ENCODE measurements around the gene ATP10A.

DNA sequence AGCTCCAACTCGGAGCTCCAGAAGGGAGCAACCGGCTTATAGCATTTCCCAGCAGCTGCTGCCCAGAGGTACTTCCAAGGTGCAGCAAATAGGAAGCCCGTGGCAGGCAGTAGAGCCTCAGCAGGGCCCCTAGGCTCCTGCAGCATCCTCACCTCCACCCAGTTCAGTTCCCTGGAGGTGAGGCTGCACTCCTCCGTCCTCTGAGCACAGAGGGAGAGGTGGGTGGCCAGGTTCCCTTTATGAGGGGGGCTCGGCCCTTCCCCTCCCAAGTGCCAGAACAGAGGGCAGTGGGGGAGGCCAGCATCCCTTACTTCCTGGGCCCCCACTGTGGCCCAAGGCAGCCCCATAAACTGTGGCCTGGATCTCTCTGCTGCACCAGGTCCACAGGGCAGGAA lies 150.2 kb downstream of the ATP10A start:
- TF ChIP-seq CSDC2 (CRISPR knock-in tag; IDR thresholded peaks at IDR 0.05), result no peak
- no peak for TF ChIP-seq ZFP3 (CRISPR knock-in tag; IDR thresholded peaks at IDR 0.05)
- TF ChIP-seq, protein P1, sequence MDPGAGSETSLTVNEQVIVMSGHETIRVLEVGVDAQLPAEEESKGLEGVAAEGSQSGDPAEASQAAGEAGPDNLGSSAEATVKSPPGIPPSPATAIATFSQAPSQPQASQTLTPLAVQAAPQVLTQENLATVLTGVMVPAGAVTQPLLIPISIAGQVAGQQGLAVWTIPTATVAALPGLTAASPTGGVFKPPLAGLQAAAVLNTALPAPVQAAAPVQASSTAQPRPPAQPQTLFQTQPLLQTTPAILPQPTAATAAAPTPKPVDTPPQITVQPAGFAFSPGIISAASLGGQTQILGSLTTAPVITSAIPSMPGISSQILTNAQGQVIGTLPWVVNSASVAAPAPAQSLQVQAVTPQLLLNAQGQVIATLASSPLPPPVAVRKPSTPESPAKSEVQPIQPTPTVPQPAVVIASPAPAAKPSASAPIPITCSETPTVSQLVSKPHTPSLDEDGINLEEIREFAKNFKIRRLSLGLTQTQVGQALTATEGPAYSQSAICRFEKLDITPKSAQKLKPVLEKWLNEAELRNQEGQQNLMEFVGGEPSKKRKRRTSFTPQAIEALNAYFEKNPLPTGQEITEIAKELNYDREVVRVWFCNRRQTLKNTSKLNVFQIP (CRISPR knock-in tag; IDR thresholded peaks at IDR 0.05; ENCODE audit: borderline replicate concordance, low read depth), result no peak
- no peak for TF ChIP-seq ZNF70 (CRISPR knock-in tag; IDR thresholded peaks at IDR 0.05)
- TF ChIP-seq BACH2 (CRISPR knock-in tag; IDR thresholded peaks at IDR 0.05; ENCODE audit: borderline replicate concordance), result no peak
- no peak for TF ChIP-seq ZFP30 (CRISPR knock-in tag; IDR thresholded peaks at IDR 0.05)
- no peak for TF ChIP-seq OSR1 (CRISPR knock-in tag; IDR thresholded peaks at IDR 0.05)
- no peak for TF ChIP-seq ARNTL (CRISPR knock-in tag; IDR thresholded peaks at IDR 0.05; ENCODE audit: borderline replicate concordance, low read depth)
- TF ChIP-seq TCF4 (CRISPR knock-in tag; IDR thresholded peaks at IDR 0.05; ENCODE audit: borderline replicate concordance), result no peak
- no peak for TF ChIP-seq RARB (CRISPR knock-in tag; IDR thresholded peaks at IDR 0.05)
- TF ChIP-seq, protein P2, sequence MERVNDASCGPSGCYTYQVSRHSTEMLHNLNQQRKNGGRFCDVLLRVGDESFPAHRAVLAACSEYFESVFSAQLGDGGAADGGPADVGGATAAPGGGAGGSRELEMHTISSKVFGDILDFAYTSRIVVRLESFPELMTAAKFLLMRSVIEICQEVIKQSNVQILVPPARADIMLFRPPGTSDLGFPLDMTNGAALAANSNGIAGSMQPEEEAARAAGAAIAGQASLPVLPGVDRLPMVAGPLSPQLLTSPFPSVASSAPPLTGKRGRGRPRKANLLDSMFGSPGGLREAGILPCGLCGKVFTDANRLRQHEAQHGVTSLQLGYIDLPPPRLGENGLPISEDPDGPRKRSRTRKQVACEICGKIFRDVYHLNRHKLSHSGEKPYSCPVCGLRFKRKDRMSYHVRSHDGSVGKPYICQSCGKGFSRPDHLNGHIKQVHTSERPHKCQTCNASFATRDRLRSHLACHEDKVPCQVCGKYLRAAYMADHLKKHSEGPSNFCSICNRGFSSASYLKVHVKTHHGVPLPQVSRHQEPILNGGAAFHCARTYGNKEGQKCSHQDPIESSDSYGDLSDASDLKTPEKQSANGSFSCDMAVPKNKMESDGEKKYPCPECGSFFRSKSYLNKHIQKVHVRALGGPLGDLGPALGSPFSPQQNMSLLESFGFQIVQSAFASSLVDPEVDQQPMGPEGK (CRISPR knock-in tag; IDR thresholded peaks at IDR 0.05; ENCODE audit: borderline replicate concordance), result no peak
- no peak for TF ChIP-seq ZNF8 (CRISPR knock-in tag; IDR thresholded peaks at IDR 0.05)
